Fibroblast of lung (primary cell): ENCODE data around the gene COG5. TPM values are rescaled to one million over a fixed set of nuclear protein-coding genes. Genes with fewer than 3 reads are reported as not detected.

Experiments
- DNase-seq, 2 donors: peaks; one replicate each; pipeline versions ENCODE4 v3.0.0 to v3.0.0-alpha.2; 2010; ENCODE audit warnings: low read depth in 2 of 2
- H2AFZ ChIP-seq: 2 replicates; pipeline ENCODE4 v1.5.1; 2012; ENCODE audit warnings: low read length, control low read depth, inconsistent platforms
- H3K27ac ChIP-seq: 2 replicates; pipeline ENCODE4 v1.5.1; 2011; ENCODE audit warnings: low read length, control low read depth; ENCODE audit not compliant: insufficient read depth
- H3K27me3 ChIP-seq: 2 replicates; pipeline ENCODE4 v1.5.1; 2011; ENCODE audit warnings: mild to moderate bottlenecking, low read length; ENCODE audit not compliant: control insufficient read depth, insufficient read depth
- H3K36me3 ChIP-seq: 2 replicates; pipeline ENCODE4 v1.5.1; 2011; ENCODE audit warnings: low read length; ENCODE audit not compliant: control insufficient read depth, insufficient read depth
- H3K4me1 ChIP-seq: 2 replicates; pipeline ENCODE4 v1.5.1; 2011; ENCODE audit warnings: low read length; ENCODE audit not compliant: control insufficient read depth, insufficient read depth; ENCODE audit errors: extremely low read depth
- H3K4me2 ChIP-seq: 2 replicates; pipeline ENCODE4 v1.5.1; 2011; ENCODE audit warnings: low read length, control low read depth; ENCODE audit not compliant: insufficient read depth; ENCODE audit errors: extremely low read depth
- H3K4me3 ChIP-seq, 4 experiments: fragments of 200-600 bp in 1 of 4; sonication (generic) in 1 of 4; replicated peaks in 1 of 4; 2 replicates each; pipeline ENCODE4 v1.5.1; 2011 to 2016; ENCODE audit warnings: low read length in 4 of 4, low read depth in 3 of 4, mild to moderate bottlenecking in 3 of 4, control low read depth in 2 of 4, inconsistent platforms in 1 of 4, mixed read lengths in 1 of 4; ENCODE audit not compliant: insufficient read depth in 1 of 4; ENCODE audit errors: control extremely low read depth in 1 of 4
- H3K79me2 ChIP-seq: 2 replicates; pipeline ENCODE4 v1.5.1; 2012; ENCODE audit warnings: mild to moderate bottlenecking, low read length, inconsistent platforms; ENCODE audit not compliant: control insufficient read depth, insufficient read depth
- H3K9ac ChIP-seq: 2 replicates; pipeline ENCODE4 v1.5.1; 2011; ENCODE audit warnings: mild to moderate bottlenecking, low read length, control low read depth; ENCODE audit not compliant: insufficient read depth
- H3K9me3 ChIP-seq: 2 replicates; pipeline ENCODE4 v1.5.1; 2012; ENCODE audit warnings: low read depth, low read length; ENCODE audit not compliant: control insufficient read depth, insufficient read depth
- H4K20me1 ChIP-seq: 2 replicates; pipeline ENCODE4 v1.5.1; 2011; ENCODE audit warnings: low read length; ENCODE audit not compliant: control insufficient read depth, insufficient read depth; ENCODE audit errors: extremely low read depth
- EZH2 ChIP-seq: IDR thresholded peaks from 2 replicates; pipeline ENCODE4 v1.5.1; 2012; ENCODE audit warnings: low read length, control low read depth, mild to moderate bottlenecking; ENCODE audit errors: missing control alignments
- polyA plus RNA-seq, 2 donors: library from polyadenylated mRNA; depleted of rRNA in 1 of 2; stranded (reverse) in 1 of 2; unstranded in 1 of 2; fragments of >200 nt; gene quantifications; 2 replicates each; pipeline ENCODE4 v1.2.1, GENCODE V29; 2011 to 2012; ENCODE audit warnings: missing spikeins in 1 of 2
- total RNA-seq: library from RNA; depleted of rRNA; stranded (reverse); fragments of >200 nt; gene quantifications from 2 replicates; pipeline ENCODE4 v1.2.1, GENCODE V29; 2014
- TF ChIP-seq, protein P1 (sequence below), 2 donors: IDR thresholded peaks in 1 of 2; conservative IDR thresholded peaks in 1 of 2; 1 replicate in 1 of 2; 2 replicates in 1 of 2; pipeline ENCODE4 v1.5.1; 2011 to 2012; ENCODE audit warnings: low read length in 2 of 2, control low read depth in 1 of 2, inconsistent platforms in 1 of 2, low read depth in 1 of 2, mild to moderate bottlenecking in 1 of 2

Gene COG5
- total and polyA plus RNA-seq, 2 donors (not counting 1 experiment from before 2014, with no cell fraction given) = 34.5 to 40.3 TPM

DNA sequence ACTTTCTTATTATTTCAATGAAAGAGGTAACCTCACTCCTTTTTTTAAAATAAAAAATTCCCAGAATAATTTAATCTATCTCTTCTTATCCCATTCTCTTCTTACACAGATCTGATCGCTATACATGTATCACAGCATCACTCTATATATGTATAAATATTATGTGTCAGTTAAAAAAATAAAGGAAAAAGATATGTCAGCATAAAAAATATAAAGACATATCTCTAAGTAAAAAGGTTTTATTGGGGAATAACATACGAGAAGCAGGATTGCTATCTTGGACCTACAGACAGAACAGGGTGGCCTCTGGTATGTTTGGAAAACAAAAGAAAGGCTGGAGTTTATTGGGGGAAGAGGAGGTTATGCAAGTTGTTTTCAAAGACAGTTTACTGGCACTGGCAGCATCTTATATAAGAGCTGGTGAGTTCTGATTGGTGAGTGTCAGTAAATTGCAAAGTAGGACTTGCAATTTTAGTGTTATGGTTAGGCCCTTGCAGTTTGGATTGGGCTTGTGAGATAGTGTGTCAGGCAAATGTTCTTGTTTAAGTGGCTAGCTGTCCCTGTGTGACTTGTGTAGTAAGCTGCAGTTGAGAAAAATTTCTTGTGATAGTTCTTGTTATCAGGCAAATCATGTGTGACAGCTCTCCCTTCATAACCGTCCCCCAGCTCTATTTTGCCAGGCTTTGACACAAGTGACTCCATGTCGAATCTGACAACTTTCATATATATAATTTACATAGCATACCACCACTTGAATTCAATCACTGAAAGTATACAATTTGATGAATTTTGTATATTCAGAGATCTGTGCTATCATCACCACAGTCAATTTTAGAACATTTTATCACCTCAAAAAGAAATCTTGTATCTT, 276.7 kb downstream of the COG5 start:
- Histone ChIP-seq H3K4me2 (no peak overlapping the region), H3K4me3 (no peak overlapping the region), H3K9me3 (no peaks in the 10 kb centered on the region), H3K27ac (no peak overlapping the region), H3K9ac (no peak overlapping the region), H3K27me3 (no peaks in the 10 kb centered on the region), H2AFZ (no peak overlapping the region), H3K79me2 (no peaks in the 10 kb centered on the region), H3K4me1 (no peaks in the 10 kb centered on the region), H4K20me1 (no peaks in the 10 kb centered on the region), H3K36me3 (no peaks in the 10 kb centered on the region)
- no peak for DNase-seq
- TF ChIP-seq, protein P1, sequence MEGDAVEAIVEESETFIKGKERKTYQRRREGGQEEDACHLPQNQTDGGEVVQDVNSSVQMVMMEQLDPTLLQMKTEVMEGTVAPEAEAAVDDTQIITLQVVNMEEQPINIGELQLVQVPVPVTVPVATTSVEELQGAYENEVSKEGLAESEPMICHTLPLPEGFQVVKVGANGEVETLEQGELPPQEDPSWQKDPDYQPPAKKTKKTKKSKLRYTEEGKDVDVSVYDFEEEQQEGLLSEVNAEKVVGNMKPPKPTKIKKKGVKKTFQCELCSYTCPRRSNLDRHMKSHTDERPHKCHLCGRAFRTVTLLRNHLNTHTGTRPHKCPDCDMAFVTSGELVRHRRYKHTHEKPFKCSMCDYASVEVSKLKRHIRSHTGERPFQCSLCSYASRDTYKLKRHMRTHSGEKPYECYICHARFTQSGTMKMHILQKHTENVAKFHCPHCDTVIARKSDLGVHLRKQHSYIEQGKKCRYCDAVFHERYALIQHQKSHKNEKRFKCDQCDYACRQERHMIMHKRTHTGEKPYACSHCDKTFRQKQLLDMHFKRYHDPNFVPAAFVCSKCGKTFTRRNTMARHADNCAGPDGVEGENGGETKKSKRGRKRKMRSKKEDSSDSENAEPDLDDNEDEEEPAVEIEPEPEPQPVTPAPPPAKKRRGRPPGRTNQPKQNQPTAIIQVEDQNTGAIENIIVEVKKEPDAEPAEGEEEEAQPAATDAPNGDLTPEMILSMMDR (conservative IDR thresholded peaks at IDR 0.05 in 1 of 2, IDR thresholded peaks at IDR 0.05 in 1 of 2; ENCODE audit: low read depth in 1 of 2, low read length in 2 of 2) = no peak
- TF ChIP-seq EZH2 = no peak

DNA sequence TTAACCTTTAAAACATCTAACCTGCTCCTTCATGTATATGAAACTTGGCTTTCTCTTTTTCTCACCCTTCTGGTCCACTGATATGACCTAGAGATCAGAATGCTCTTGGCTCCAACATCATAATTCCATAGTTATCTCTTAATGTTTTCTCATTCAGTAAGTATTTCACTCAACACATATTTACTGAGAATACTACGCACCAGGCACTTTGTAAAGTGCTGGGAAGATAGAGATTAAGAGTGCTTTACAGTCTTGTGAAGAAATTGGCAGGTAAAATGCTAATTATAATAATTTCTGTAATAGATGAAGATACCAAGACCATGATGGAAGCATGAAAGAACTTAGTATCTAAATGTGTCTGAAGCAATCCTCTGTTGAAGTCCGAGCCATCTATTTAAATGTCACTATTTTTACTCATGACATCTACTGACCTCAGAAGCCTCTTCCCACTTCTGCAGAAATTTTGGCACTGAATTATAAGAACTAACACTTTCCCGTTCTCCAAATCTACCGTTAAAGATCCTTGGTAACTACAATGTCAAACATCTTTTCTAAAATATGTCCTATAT, 278.7 kb downstream of the COG5 start:
- H2AFZ ChIP-seq = no peak overlapping the region
- no peaks in the 10 kb centered on the region for H3K9me3 ChIP-seq
- no peaks in the 10 kb centered on the region for H3K79me2 ChIP-seq
- no peak overlapping the region for H3K4me2 ChIP-seq
- no peak for DNase-seq
- no peaks in the 10 kb centered on the region for H3K4me1 ChIP-seq
- no peak overlapping the region for H3K9ac ChIP-seq
- H4K20me1 ChIP-seq = no peaks in the 10 kb centered on the region
- TF ChIP-seq, protein P1 (conservative IDR thresholded peaks at IDR 0.05 in 1 of 2, IDR thresholded peaks at IDR 0.05 in 1 of 2; ENCODE audit: low read depth in 1 of 2, low read length in 2 of 2) = no peak
- TF ChIP-seq EZH2 = no peak
- H3K4me3 ChIP-seq = no peak overlapping the region
- H3K27me3 ChIP-seq = no peaks in the 10 kb centered on the region
- H3K36me3 ChIP-seq = no peaks in the 10 kb centered on the region
- no peak overlapping the region for H3K27ac ChIP-seq

DNA sequence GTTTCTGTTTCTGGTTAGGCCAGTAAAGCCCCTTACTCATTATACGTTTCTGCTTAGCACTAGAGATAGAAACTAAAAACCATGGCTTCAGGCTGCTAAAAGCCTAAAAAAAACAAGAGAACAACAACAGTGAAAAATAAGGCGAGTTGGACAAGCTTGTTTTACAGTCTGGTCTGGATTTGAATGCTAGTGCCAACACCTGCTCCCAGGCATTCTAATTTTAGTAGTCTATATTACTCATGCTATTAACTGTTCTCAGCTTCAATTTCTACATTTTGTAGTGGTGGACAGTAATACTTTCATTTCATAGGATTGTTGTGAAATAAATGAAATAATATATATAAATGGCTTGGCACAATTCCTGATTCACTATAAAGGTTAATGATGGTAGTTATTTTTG, 286.4 kb downstream of the COG5 start:
- Histone ChIP-seq H3K4me3 (no peak overlapping the region), H3K9ac (no peak overlapping the region), H3K27ac (no peak overlapping the region), H3K27me3 (no peaks in the 10 kb centered on the region), H2AFZ (no peak overlapping the region), H3K4me1 (no peaks in the 10 kb centered on the region), H3K4me2 (no peak overlapping the region), H4K20me1 (no peaks in the 10 kb centered on the region), H3K79me2 (no peaks in the 10 kb centered on the region), H3K36me3 (no peaks in the 10 kb centered on the region), H3K9me3 (no peaks in the 10 kb centered on the region)
- TF ChIP-seq, protein P1 (conservative IDR thresholded peaks at IDR 0.05 in 1 of 2, IDR thresholded peaks at IDR 0.05 in 1 of 2; ENCODE audit: low read depth in 1 of 2, low read length in 2 of 2) = no peak
- TF ChIP-seq EZH2 = no peak
- DNase-seq = peak in 1 of 2 donors; percentile 7
